GM23248 (cell line): ENCODE measurements around the gene NR4A1. TPM values are rescaled to one million over a fixed set of nuclear protein-coding genes. Genes with fewer than 3 reads are reported as not detected.

ENCODE experiments used
- DNase-seq: peaks from one replicate; pipeline ENCODE4 v3.0.0-alpha.2; 2015
- H2AFZ ChIP-seq: fragments of 200-600 bp; sonication (generic); 2 replicates; pipeline ENCODE4 v1.6.1; 2016; ENCODE audit warnings: antibody characterized with exemption
- H3F3A ChIP-seq: fragments of 200-600 bp; sonication (generic); 2 replicates; pipeline ENCODE4 v1.6.1; 2016; ENCODE audit warnings: mild to moderate bottlenecking, antibody characterized with exemption, mixed run types; ENCODE audit not compliant: insufficient read depth
- H3K27ac ChIP-seq: fragments of 200-600 bp; sonication (generic); 2 replicates; pipeline ENCODE4 v1.5.1; 2016; ENCODE audit warnings: mild to moderate bottlenecking
- H3K27me3 ChIP-seq: fragments of 200-600 bp; sonication (generic); replicated peaks from 2 replicates; pipeline ENCODE4 v1.6.1; 2016; ENCODE audit warnings: mild to moderate bottlenecking; ENCODE audit not compliant: insufficient read depth
- H3K36me3 ChIP-seq: fragments of 200-600 bp; sonication (generic); 2 replicates; pipeline ENCODE4 v1.6.1; 2016; ENCODE audit warnings: low read depth, mild to moderate bottlenecking
- H3K4me1 ChIP-seq: fragments of 200-600 bp; sonication (generic); 2 replicates; pipeline ENCODE4 v1.6.1; 2016; ENCODE audit warnings: mild to moderate bottlenecking; ENCODE audit not compliant: insufficient read depth
- H3K4me2 ChIP-seq: fragments of 200-600 bp; sonication (generic); one replicate; pipeline ENCODE4 v1.6.1; 2016; ENCODE audit warnings: mild to moderate bottlenecking; ENCODE audit not compliant: unreplicated experiment
- H3K4me3 ChIP-seq: fragments of 200-600 bp; sonication (generic); 2 replicates; pipeline ENCODE4 v1.5.1; 2016; ENCODE audit warnings: mild to moderate bottlenecking
- H3K79me2 ChIP-seq: fragments of 200-600 bp; sonication (generic); 2 replicates; pipeline ENCODE4 v1.6.1; 2016; ENCODE audit warnings: mild to moderate bottlenecking; ENCODE audit not compliant: insufficient read depth
- H3K9ac ChIP-seq: fragments of 200-600 bp; sonication (generic); 2 replicates; pipeline ENCODE4 v1.6.1; 2016; ENCODE audit warnings: mild to moderate bottlenecking
- H3K9me2 ChIP-seq: fragments of 200-600 bp; sonication (generic); 2 replicates; pipeline ENCODE4 v1.6.1; 2016; ENCODE audit warnings: mixed run types, mild to moderate bottlenecking, moderate library complexity; ENCODE audit not compliant: insufficient read depth
- H3K9me3 ChIP-seq: fragments of 200-600 bp; sonication (generic); one replicate; pipeline ENCODE4 v1.6.1; 2017; ENCODE audit warnings: low read depth
- H4K20me1 ChIP-seq: fragments of 200-600 bp; sonication (generic); 2 replicates; pipeline ENCODE4 v1.6.0; 2016; ENCODE audit not compliant: insufficient read depth
- EZH2 ChIP-seq: fragments of 200-600 bp; sonication (generic); IDR thresholded peaks from 2 replicates; pipeline ENCODE4 v1.6.1; 2018; ENCODE audit warnings: antibody characterized with exemption, mild to moderate bottlenecking; ENCODE audit not compliant: insufficient read depth, poor library complexity, severe bottlenecking
- EZH2phosphoT487 ChIP-seq: fragments of 200-600 bp; sonication (generic); IDR thresholded peaks from 2 replicates; pipeline ENCODE4 v1.6.1; 2018; ENCODE audit warnings: antibody characterized with exemption, moderate library complexity, mild to moderate bottlenecking, low read depth; ENCODE audit not compliant: insufficient read depth
- WGBS, 2 experiments: methylation state at CpG; one replicate each; pipeline ENCODE4 v1.1.6; 2015 to 2017; ENCODE audit warnings: low lambda C conversion rate in 2 of 2, low coverage in 1 of 2; ENCODE audit errors: missing lambda C conversion rate in 2 of 2; 5-methylcytosine and 5-hydroxymethylcytosine counted together
- in situ Hi-C: fragments of 300-500 bp; cut with MboI; formaldehyde crosslinking; loops from 2 replicates; pipeline ENCODE4 v1.15.0; 2020
- polyA plus RNA-seq: library from polyadenylated mRNA; unstranded; fragments of >200 nt; fragmentation: Nextera tagmentation; extraction: Ambion mirVana; gene quantifications from 2 replicates; pipeline ENCODE4 v1.2.1, GENCODE V29; 2016
- total RNA-seq: library from RNA; depleted of rRNA; stranded (reverse); fragments of >200 nt; shearing (Covaris generic); gene quantifications from 2 replicates; pipeline ENCODE4 v1.2.3, GENCODE V29; 2014

Gene NR4A1
- total and polyA plus RNA-seq, 2 experiments from 2014 or later, result 11.1 to 13.1 TPM

DNA sequence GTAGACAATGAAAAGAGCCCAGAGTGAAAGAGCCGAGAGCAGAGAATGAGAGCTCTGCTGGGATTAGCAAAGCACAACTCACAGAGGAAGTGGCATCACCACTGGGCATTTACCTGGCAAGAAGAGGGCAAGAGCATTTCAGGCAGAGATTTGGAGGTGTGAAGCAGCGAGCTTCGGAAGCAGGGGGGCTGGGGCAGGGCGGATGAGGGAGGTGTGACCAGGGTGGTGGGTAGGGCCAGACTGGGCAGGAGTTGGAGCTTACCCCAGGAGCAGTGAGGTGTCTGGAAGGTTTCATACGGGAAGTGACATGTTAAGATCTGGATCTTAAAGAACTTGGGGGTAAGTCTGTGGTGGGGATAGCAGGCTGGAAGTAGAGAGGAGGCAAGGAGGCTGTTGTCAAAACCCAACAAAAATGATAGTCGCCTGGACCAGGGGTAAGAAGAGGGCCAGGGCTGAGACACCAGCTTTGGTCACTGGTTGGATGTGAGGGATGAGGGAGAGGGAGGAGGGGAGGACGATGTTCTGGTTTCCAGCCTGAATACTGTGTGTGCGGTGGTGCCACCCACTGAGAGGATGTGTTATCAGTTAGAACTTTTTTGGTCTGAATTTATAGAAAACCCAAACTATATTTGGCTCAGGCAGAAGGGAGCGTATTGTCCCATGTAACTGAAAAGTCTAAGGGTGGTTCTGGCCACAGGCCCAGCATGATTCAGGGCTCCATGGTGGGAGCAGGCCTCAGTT lies 33.4 kb downstream of the NR4A1 start:
- in situ Hi-C loops, result no loop called here
- DNase-seq, result no peak

DNA sequence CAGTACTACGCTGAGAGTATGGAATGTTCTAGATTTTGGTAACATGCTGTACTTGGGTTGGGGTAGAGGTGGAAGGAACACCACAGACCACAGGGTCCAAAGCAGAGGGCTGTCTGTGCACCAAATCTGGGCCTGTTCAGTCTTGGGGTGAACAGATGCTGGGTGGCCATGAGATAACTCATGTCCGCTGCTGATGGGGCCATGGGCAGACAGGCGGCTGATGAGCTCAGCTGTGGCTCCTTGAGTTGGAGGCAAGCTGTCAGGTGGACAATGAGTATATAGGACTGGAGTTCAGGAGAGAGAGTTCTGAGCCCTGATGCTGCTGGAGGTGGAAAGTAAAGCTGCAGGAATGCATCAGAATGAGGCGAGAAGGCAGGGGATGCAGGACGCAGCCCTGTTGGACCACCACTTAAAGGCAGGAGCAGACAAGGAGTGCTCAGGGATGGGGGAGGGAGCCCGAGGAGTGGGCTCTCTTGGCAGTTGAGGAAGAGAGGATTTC lies 34.5 kb downstream of the NR4A1 start:
- DNase-seq, result no peak
- in situ Hi-C loops, result no loop called here
- no peaks in the 10 kb centered on the region for H3K36me3 ChIP-seq
- no peaks in the 10 kb centered on the region for H3K9me2 ChIP-seq
- H3K4me1 ChIP-seq, result peaks cover 24% of the 10 kb centered on the region
- no peak overlapping the region for H3K4me3 ChIP-seq
- 78 to 84% methylated on average over 6 of the region's 6 CpGs for WGBS, 2 experiments
- no peaks in the 10 kb centered on the region for H3K27me3 ChIP-seq
- H3K27ac ChIP-seq, result no peak overlapping the region
- no peak overlapping the region for H3K9ac ChIP-seq
- H3K9me3 ChIP-seq, result no peaks in the 10 kb centered on the region
- H3K4me2 ChIP-seq, result no peak overlapping the region
- no peak for TF ChIP-seq EZH2
- no peak for TF ChIP-seq EZH2phosphoT487
- no peaks in the 10 kb centered on the region; the same call in 1 of the 2 replicates for H4K20me1 ChIP-seq
- no peak overlapping the region for H2AFZ ChIP-seq
- H3F3A ChIP-seq, result peaks cover 18% of the 10 kb centered on the region
- H3K79me2 ChIP-seq, result peaks cover under 1% of the 10 kb centered on the region; the same call in 1 of the 2 replicates

More for the DNA sequence above, 33.4 kb downstream of the NR4A1 start:
- H3K36me3 ChIP-seq, result no peaks in the 10 kb centered on the region
- H3K4me1 ChIP-seq, result peaks cover 24% of the 10 kb centered on the region
- peaks cover 5% of the 10 kb centered on the region; the same call in 1 of the 2 replicates for H3K79me2 ChIP-seq
- no peak overlapping the region for H3K9ac ChIP-seq
- 89 to 91% methylated on average over 9 of the region's 9 CpGs for WGBS, 2 experiments
- no peaks in the 10 kb centered on the region for H3K27me3 ChIP-seq
- H3F3A ChIP-seq, result peaks cover 18% of the 10 kb centered on the region
- H3K4me3 ChIP-seq, result no peak overlapping the region
- no peak overlapping the region for H2AFZ ChIP-seq
- no peaks in the 10 kb centered on the region for H3K9me3 ChIP-seq
- H3K4me2 ChIP-seq, result no peak overlapping the region
- no peaks in the 10 kb centered on the region; the same call in 1 of the 2 replicates for H4K20me1 ChIP-seq
- H3K9me2 ChIP-seq, result no peaks in the 10 kb centered on the region
- no peak overlapping the region for H3K27ac ChIP-seq
- TF ChIP-seq EZH2phosphoT487, result no peak
- TF ChIP-seq EZH2, result no peak

DNA sequence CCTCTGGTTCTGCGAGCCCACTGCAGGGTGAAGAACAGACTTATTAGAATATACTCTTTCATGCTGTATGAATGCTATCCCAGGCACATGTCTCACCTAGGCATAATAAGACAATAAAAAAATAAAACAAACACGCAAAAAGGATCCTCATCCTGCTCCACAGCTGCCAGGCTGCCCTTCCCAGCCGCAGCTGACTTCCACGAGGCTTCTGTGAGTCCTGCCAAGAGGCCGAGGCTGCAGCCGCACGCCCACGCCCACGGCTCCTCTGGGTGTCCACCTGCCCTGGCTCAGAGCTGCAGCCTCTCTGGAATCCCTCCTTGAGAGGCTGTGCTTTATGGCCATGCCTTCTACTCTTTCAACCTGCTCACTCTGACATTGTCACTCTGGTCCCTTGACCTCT lies 35.1 kb downstream of the NR4A1 start:
- Histone ChIP-seq H2AFZ (no peak overlapping the region), H3K9me3 (no peaks in the 10 kb centered on the region), H3K27ac (no peak overlapping the region), H3K9me2 (no peaks in the 10 kb centered on the region), H4K20me1 (no peaks in the 10 kb centered on the region; the same call in 1 of the 2 replicates), H3K27me3 (no peaks in the 10 kb centered on the region), H3K4me2 (no peak overlapping the region), H3K79me2 (no peaks in the 10 kb centered on the region), H3K36me3 (no peaks in the 10 kb centered on the region), H3K4me3 (no peak overlapping the region), H3F3A (peaks cover 18% of the 10 kb centered on the region), H3K9ac (no peak overlapping the region), H3K4me1 (peaks cover 20% of the 10 kb centered on the region)
- WGBS, 2 experiments, result 47 to 50% methylated on average over 9 of the region's 9 CpGs
- TF ChIP-seq EZH2 (no peak), EZH2phosphoT487 (no peak)
- peak; percentile 38 for DNase-seq
- in situ Hi-C loops, result no loop called here

DNA sequence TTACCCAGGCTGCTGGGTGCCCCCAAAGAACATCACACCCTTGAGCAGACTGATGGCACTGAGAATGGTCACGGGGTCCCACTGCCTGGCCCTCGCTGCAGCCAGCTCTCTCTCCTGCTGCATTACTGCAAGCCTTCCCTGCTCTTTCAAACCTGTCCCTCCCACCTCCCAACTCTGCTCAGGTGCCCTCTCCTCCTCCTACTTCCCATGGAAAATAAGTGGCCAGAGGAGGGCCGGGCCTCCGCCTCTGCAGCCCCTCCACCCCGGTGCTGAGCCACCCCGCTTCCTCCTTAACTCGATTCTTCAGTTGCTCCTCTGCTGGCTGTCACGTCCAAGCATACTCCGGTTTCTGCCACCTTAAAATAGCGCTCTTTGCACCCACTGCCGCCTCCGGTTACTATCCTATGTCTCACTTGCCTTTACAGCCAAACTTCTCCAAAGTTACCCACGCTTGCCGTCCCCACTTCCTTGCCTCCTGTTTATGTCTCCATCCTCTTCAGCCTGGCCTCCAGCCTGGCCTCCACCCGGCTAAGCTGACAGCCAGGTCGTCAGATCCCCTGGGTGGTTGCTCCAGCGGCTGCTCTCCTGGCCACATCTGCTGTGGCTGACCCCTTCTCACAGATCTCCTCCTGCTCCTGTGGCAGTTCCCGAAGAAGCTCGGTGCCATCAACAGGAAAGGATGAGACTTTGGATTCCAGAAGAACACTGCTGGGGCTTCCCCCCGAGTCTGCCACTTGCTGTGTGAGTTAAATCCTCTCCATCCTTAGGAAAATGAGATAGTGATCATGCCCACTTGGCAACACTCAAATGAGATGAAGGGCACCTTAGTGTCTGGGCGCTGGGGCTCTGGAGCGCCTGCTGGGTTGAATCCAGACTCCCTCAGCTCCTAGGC lies 35.9 kb downstream of the NR4A1 start:
- H3K27ac ChIP-seq, result no peak overlapping the region
- no peaks in the 10 kb centered on the region for H3K36me3 ChIP-seq
- H3K4me1 ChIP-seq, result peaks cover 12% of the 10 kb centered on the region
- no peak overlapping the region for H2AFZ ChIP-seq
- DNase-seq, result no peak
- H3K4me2 ChIP-seq, result no peak overlapping the region
- peaks cover 6% of the 10 kb centered on the region for H3K27me3 ChIP-seq
- H4K20me1 ChIP-seq, result no peaks in the 10 kb centered on the region; the same call in 1 of the 2 replicates
- no peaks in the 10 kb centered on the region for H3K79me2 ChIP-seq
- H3K4me3 ChIP-seq, result no peak overlapping the region
- 77 to 78% methylated on average over 22 of the region's 22 CpGs for WGBS, 2 experiments
- no peaks in the 10 kb centered on the region for H3K9me2 ChIP-seq
- in situ Hi-C loops, result no loop called here
- TF ChIP-seq EZH2 (no peak), EZH2phosphoT487 (no peak)
- peaks cover 10% of the 10 kb centered on the region for H3F3A ChIP-seq
- no peaks in the 10 kb centered on the region for H3K9me3 ChIP-seq
- H3K9ac ChIP-seq, result no peak overlapping the region
